ENCODE measurements around the gene CREB5. TPM values are rescaled to one million over a fixed set of nuclear protein-coding genes. Genes with fewer than 3 reads are reported as not detected.
A peak's percentile ranks its signal among the peaks of the same experiment; 100 is the strongest.

CREB5 gene
- total RNA-seq, 8 experiments from 2014 or later: 3.9 to 36.6 (median 12.8) TPM

DNA sequence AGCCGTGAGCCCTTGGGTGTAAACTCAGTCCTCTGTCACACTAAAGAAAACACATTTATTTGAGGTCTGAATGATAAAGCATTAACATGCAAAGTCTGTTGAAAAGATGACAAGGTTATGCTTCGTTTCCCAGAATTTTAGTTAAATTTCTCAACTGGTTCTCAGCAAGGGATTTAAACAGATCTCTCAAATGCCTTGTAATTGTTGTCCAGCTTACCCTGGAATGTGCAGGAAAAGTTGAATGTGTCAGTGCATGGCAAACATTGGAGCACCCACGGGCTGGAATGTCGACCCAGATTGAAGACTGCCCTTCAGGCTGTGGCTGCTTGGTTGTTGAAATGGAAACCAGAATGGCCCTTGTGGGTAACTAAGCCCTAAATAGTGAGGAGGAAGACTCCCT, 354.0 kb downstream of the CREB5 start:
- in situ Hi-C loops (cut with MboI; ENCODE audit: low pct_unique_long_range_greater_than_20kb in 2 of 9, low sequenced_read_pairs in 9 of 9, unreplicated experiment in 9 of 9): no loop called here
- H3K4me3 ChIP-seq: no peak overlapping the region
- 43 to 96% (median 76%) methylated on average over 1 to 4 of the region's 4 CpGs; no CpG with 5 or more reads in 4 of the 10 experiments for WGBS, 10 experiments
- H3K27ac ChIP-seq: no peak overlapping the region
- peak in 1 of 8 experiments; percentile 15 for ATAC-seq (replicated peaks in 6 of 8)
- H3K4me1 ChIP-seq (replicated peaks in 1 of 2): peaks cover 0 to under 1% of the 10 kb centered on the region in 2 donors

DNA sequence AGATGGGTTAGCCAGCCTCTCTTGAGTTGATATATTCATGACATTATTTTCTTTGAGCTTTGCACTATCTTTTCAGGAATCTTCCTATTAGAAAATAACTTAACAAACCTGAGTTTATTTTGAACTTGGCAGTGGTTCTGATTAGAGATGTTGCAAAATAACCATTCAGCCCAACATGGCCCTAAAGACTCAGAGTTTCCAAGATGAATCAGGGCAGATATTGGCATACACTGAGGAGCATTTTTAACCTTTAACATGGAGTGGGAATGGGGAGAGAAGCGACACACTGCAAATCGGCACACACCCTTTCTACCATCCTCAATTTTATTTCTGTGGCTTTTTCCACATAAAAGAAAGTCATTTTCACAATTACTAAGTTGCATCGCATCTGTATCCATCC, 355.0 kb downstream of the CREB5 start:
- ATAC-seq (replicated peaks in 6 of 8): no peak
- Histone ChIP-seq H3K4me3 (no peak overlapping the region), H3K4me1 (replicated peaks in 1 of 2) (no peaks in the 10 kb centered on the region), H3K27ac (no peak overlapping the region)
- WGBS, 10 experiments: 43 to 100% (median 91%) methylated on average over 1 to 3 of the region's 3 CpGs; no CpG with 5 or more reads in 2 of the 10 experiments
- in situ Hi-C loops (cut with MboI; ENCODE audit: low pct_unique_long_range_greater_than_20kb in 2 of 9, low sequenced_read_pairs in 9 of 9, unreplicated experiment in 9 of 9): no loop called here

DNA sequence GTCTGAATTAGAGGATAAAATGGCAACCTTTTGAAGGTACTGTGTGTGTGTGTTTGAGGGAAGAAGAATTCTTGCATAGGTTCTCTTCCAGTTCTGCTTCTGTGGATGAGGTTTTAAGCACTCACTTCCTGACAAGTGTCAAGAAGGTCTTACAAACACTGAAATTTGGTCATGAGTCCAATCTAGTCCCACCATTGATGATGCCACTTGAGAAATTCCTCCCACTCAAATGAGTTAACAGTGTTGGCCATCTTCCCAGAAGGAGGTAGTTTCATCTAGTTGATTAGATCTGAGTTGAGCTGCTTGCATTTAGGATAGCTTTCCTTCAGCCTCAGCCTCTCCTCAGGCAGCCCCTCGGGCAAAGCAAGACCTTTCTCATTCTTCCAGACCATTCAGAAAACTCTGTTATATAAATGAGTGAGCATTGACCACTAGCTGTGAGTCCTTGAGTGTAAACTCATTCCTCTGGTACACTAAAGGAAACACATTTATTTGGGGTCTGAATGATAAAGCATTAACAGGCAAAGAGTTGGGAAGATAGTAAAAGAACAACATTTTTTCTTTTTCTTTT, 356.3 kb downstream of the CREB5 start:
- in situ Hi-C loops (cut with MboI; ENCODE audit: low pct_unique_long_range_greater_than_20kb in 2 of 9, low sequenced_read_pairs in 9 of 9, unreplicated experiment in 9 of 9): no loop called here
- no peak overlapping the region for H3K27ac ChIP-seq

DNA sequence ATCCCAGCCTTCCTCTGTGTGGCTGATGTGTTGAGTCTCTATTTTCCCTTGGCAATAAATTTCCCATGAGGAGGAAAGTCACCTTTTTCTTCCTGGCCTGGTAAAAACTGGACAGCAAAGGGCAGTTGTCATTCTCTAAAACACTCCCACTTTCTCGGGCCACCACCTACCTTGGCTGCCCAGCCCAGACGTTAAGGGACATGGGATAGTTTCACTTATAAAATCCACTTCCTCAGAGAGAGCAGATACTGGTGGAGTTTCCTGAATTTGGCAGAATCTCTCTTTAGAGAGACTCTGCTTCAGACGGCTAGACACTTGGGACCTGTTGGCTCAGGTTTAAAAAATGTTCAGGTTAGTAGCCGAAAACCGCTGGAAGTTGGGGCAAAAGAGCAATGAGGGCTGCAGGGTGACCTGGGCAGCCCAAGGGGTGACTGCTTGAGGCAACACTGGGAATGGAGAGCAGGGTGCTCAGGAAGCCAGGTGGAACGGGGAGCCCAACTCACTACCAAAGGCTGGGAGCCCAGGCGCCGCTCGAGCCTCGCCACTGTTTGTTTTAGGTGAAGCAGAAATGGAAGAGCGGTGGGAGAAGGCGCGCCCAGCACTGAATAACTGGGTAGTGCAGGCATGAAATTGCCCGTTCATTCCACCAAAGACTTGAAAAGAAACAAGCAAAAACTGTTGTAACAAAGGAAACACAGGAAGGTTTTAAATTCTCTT, 359.7 kb downstream of the CREB5 start:
- ATAC-seq (replicated peaks in 6 of 8): no peak
- in situ Hi-C loops (cut with MboI; ENCODE audit: low pct_unique_long_range_greater_than_20kb in 2 of 9, low sequenced_read_pairs in 9 of 9, unreplicated experiment in 9 of 9): no loop called here
- WGBS, 10 experiments: 87 to 98% (median 93%) methylated on average over 6 to 11 of the region's 14 CpGs; no CpG with 5 or more reads in 3 of the 10 experiments
- Histone ChIP-seq H3K4me3 (no peak overlapping the region), H3K27ac (no peak overlapping the region), H3K4me1 (replicated peaks in 1 of 2) (peaks cover 0 to 5% of the 10 kb centered on the region in 2 donors)

More for the DNA sequence above, 356.3 kb downstream of the CREB5 start:
- 33 to 100% (median 60%) methylated on average over 1 of the region's 1 CpG; no CpG with 5 or more reads in 3 of the 10 experiments for WGBS, 10 experiments
- Histone ChIP-seq H3K4me3 (no peak overlapping the region), H3K4me1 (replicated peaks in 1 of 2) (no peaks in the 10 kb centered on the region)
- ATAC-seq (replicated peaks in 6 of 8): no peak

DNA sequence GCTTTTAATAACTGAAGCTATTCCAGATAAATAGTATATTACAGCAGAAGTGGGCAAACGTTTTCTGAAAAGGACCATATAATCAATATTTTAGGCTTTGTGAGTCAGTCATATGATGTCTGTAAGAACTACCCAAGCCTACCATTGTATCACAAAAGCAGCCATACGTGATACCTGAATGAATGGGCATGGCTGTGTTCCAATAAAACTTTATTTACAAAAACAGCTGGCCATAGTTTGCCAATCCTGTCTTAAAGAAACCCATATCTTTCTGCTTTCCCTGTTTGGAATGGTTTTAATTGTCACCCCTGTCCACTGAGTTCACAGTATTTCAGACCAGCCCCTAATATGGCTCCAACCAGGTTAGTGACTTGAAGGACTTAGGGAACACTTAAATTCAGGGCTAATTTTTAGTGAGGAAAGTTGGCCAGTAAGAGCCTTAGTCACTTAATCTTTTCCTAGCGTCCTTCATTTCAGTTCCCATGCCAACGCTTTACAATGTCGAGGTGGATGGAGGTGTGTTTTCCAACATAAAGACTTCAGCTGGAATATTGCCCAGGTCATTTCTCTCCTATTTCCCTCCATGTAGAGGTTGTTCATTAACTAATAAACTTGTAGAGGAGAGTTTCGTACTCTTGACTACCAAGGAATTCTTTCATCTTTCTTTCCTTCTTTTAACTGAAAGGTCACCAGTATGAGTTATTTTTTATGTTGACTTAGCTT, 361.3 kb downstream of the CREB5 start:
- WGBS, 10 experiments: 72 to 92% (median 84%) methylated on average over 2 to 6 of the region's 6 CpGs; no CpG with 5 or more reads in 2 of the 10 experiments

DNA sequence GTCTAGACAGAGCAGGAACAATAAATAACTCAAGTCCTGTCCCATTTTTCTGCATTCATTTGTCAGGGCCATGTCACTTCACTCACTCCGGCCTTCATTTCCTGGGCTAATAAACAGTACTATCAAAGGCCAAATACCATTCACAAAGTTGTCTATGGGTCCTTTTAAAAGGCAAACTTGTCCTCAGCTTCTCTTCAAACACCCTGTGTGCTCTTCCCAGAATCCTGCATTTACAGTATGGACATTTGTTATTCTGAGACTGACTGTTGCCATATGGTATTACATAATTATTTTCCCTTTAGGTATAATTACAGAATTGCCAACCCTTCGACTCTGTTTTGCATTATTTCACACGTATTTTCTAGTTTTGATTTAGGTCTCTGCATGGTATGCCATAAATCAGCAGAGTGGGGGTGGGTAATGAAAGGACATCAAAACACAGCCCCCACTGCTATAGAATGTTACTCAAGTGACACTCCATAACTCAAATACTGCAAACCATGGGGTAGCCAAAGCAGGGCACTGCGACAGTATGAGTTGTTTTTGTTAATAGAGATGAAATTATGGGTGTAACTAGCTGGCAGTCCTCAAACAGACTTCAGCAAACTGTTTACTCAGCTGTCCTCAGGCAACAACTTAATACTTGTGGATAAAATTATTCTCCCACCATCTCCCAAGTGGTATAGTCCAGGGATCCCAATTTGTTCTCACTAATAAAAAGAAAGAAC, 362.1 kb downstream of the CREB5 start:
- Histone ChIP-seq H3K27ac (no peak overlapping the region), H3K4me1 (replicated peaks in 1 of 2) (peaks cover 0 to 5% of the 10 kb centered on the region in 2 donors), H3K4me3 (no peak overlapping the region)
- 0 to 81% (median 33%) methylated on average over 1 to 4 of the region's 4 CpGs; no CpG with 5 or more reads in 2 of the 10 experiments for WGBS, 10 experiments
- in situ Hi-C loops (cut with MboI; ENCODE audit: low pct_unique_long_range_greater_than_20kb in 2 of 9, low sequenced_read_pairs in 9 of 9, unreplicated experiment in 9 of 9): no loop called here
- peak in 5 of 8 experiments; percentile 20 to 98 (median 83) for ATAC-seq (replicated peaks in 6 of 8)

More for the DNA sequence above, 361.3 kb downstream of the CREB5 start:
- in situ Hi-C loops (cut with MboI; ENCODE audit: low pct_unique_long_range_greater_than_20kb in 2 of 9, low sequenced_read_pairs in 9 of 9, unreplicated experiment in 9 of 9): no loop called here
- ATAC-seq (replicated peaks in 6 of 8): no peak
- H3K27ac ChIP-seq: no peak overlapping the region
- H3K4me1 ChIP-seq (replicated peaks in 1 of 2): peaks cover 0 to 5% of the 10 kb centered on the region in 2 donors
- no peak overlapping the region for H3K4me3 ChIP-seq

DNA sequence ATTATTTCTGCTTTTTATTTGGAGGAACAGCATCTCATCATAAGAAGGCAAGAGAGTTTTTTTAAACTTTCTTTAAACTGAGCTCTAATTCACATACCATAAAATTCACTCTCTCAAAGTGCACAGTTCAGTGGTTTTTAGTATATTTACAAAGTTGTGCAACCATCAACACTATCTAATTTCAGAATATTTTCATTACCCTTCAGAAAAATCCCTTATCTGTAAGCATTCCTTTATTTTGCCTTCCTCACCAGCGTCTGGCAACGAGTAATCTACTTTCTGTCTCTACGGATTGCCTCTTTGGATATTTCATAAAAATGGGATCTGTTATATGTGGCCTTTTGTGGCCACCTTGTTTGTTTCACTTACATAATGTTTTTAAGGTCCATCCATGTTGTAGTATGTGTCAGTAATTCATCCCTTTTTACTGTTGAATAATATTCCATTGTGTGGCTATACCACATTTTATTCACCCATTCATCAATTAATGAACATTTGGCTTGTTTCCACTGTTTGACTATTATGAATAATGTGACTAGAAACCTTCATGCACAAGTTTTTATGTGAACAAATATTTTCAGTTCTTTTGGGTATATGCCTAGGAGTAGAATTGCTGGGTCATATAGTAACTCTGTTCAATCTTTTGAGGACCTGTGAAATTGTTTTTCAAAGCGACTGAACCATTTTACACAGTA, 364.3 kb downstream of the CREB5 start:
- Histone ChIP-seq H3K4me3 (no peak overlapping the region), H3K4me1 (replicated peaks in 1 of 2) (peaks cover 0 to 5% of the 10 kb centered on the region in 2 donors), H3K27ac (no peak overlapping the region)
- no peak for ATAC-seq (replicated peaks in 6 of 8)
- in situ Hi-C loops (cut with MboI; ENCODE audit: low pct_unique_long_range_greater_than_20kb in 2 of 9, low sequenced_read_pairs in 9 of 9, unreplicated experiment in 9 of 9): no loop called here
- 72 to 100% (median 94%) methylated on average over 1 to 4 of the region's 4 CpGs; no CpG with 5 or more reads in 1 of the 10 experiments for WGBS, 10 experiments

DNA sequence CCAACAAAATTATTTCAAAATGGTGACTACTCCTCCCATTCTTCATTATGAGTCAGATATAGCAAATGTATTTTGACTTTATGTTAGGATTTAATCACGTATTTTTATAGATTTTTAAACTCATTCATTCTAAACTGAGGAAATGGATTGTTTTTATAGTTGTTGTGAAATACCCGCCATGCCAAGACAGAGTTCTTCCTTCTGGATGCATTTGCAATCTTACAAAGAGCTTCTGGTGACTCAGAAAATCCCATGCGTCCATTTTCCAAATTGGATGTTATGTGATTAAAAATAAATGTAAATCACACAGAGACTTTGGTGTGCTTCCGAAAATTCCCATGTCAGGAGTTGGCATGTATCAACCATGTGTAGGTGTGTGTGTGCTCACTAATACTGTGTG, 366.5 kb downstream of the CREB5 start:
- Histone ChIP-seq H3K4me1 (replicated peaks in 1 of 2) (peaks cover 3 to 8% of the 10 kb centered on the region in 2 donors), H3K27ac (no peak overlapping the region), H3K4me3 (no peak overlapping the region)
- WGBS, 10 experiments: 24 to 100% (median 70%) methylated on average over 1 to 4 of the region's 4 CpGs
- in situ Hi-C loops (cut with MboI; ENCODE audit: low pct_unique_long_range_greater_than_20kb in 2 of 9, low sequenced_read_pairs in 9 of 9, unreplicated experiment in 9 of 9): no loop called here
- no peak for ATAC-seq (replicated peaks in 6 of 8)

DNA sequence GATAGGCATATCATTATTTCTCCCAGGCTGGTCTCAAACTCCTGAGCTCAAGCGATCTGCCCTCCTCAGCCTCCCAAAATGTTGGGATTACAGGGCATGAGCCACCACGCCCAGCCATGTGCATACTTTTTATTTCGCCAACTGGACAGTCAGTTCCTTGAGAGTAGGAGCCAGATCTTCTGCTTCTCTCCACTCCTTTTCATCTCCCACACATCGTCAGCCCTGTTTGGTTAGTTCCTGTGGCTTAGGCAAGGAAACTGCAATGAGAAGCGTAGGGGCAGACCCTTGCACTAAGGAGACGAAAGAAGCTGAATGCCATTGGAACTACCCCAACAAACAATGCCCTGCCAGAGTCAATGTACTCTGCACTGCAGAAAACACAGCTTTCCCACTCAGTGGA, 367.6 kb downstream of the CREB5 start:
- in situ Hi-C loops (cut with MboI; ENCODE audit: low pct_unique_long_range_greater_than_20kb in 2 of 9, low sequenced_read_pairs in 9 of 9, unreplicated experiment in 9 of 9): no loop called here
- no peak overlapping the region for H3K27ac ChIP-seq
- ATAC-seq (replicated peaks in 6 of 8): peak in 1 of 8 experiments; percentile 47
- peaks cover 14 to 15% of the 10 kb centered on the region in 2 donors for H3K4me1 ChIP-seq (replicated peaks in 1 of 2)
- no peak overlapping the region for H3K4me3 ChIP-seq
- 50 to 94% (median 89%) methylated on average over 2 to 6 of the region's 6 CpGs; no CpG with 5 or more reads in 2 of the 10 experiments for WGBS, 10 experiments

DNA sequence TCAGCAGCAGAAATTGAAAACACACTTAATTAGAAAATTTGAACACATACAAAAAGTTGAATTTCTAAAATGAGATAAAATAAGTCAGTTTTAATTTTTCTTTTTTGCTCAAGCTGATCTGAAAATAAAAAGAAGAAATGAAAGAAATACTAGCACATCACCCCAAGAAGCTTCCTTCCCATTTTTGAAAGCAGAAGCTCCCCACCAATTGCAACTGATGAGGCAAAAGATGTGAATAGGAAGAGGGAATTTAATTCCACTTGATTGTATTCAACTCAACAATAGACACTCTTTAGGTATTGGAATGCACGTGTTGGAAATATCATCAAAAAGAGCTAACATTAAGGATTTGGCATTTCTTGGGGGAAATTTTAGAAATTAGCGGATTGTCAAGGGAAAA, 370.0 kb downstream of the CREB5 start:
- H3K27ac ChIP-seq: no peak overlapping the region
- no peak overlapping the region for H3K4me3 ChIP-seq
- in situ Hi-C loops (cut with MboI; ENCODE audit: low pct_unique_long_range_greater_than_20kb in 2 of 9, low sequenced_read_pairs in 9 of 9, unreplicated experiment in 9 of 9): no loop called here
- no peak for ATAC-seq (replicated peaks in 6 of 8)
- WGBS, 10 experiments: 80 to 100% (median 92%) methylated on average over 1 to 2 of the region's 2 CpGs
- peaks cover 23 to 24% of the 10 kb centered on the region in 2 donors for H3K4me1 ChIP-seq (replicated peaks in 1 of 2)

DNA sequence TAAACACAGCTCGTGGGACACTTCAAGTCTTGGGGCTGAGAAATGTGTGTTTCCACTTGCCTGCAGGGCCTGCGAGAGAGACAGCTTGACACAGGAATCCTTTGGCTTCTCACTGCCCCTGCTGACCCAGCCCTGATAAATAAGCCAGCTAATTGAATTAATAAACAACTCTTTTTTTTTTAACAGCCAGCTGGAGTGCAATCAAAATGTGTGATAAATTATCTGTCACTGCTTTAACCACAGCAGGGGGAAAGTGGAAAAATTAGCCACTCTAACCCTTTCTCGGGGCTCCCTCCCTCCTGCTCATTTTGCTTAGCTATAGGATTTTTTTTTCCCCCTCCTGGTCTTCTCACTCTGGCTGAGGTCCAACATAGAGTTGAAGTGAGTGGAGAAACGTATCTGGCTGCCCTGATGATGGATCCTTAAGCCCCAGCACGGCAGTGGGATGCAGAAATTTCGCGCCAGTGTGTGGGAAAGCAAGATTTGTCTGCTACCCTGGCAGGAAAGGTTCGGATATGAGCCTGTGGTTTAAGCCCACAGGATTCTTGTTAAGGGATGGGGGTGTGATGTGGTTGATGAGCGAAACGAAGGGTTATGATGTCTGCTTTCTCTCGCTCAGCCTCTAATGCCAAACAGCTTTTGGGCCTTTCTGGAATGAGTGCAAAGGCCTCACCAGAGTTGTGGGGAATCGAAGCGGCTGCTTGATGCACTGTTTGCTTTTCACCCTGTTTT, 372.0 kb downstream of the CREB5 start:
- peak overlapping the region in 1 of 2 donors; percentile 1 for H3K27ac ChIP-seq
- ATAC-seq (replicated peaks in 6 of 8): peak in 5 of 8 experiments; percentile 79 to 89 (median 87)
- peaks cover 23 to 30% of the 10 kb centered on the region in 2 donors for H3K4me1 ChIP-seq (replicated peaks in 1 of 2)
- WGBS, 10 experiments: 0 to 100% (median 60%) methylated on average over 1 to 10 of the region's 13 CpGs
- in situ Hi-C loops (cut with MboI; ENCODE audit: low pct_unique_long_range_greater_than_20kb in 2 of 9, low sequenced_read_pairs in 9 of 9, unreplicated experiment in 9 of 9): no loop called here
- H3K4me3 ChIP-seq: no peak overlapping the region

Measured in motor neuron (in vitro differentiated cells).